Activated CD4-positive, alpha-beta T cell treated with anti-CD3 and anti-CD28 coated beads, Interleukin-2, amount 10 ng/mL, durations not matched to agents 7 days and 5 days (primary cell): ENCODE results near the gene TRMT11. TPM values are rescaled to one million over a fixed set of nuclear protein-coding genes. Genes with fewer than 3 reads are reported as not detected.

Experiments used
- CTCF ChIA-PET: fragments of 350-600 bp; sonication (Branson Sonifier 250); formaldehyde crosslinking; loops from one replicate; lab custom pipeline; 2021; ENCODE audit warnings: antibody characterized with exemption; lab: Charles Lee
- POLR2A ChIA-PET: fragments of 350-600 bp; sonication (Branson Sonifier 250); formaldehyde crosslinking; loops from one replicate; lab custom pipeline; 2021; ENCODE audit warnings: antibody characterized with exemption; lab: Charles Lee
- DNase-seq: peaks from one replicate; pipeline ENCODE4 v3.0.0-alpha.2; 2020
- H3K27ac Mint-ChIP-seq: one replicate; pipeline ENCODE4 v1.8.0; 2021; ENCODE audit warnings: mild to moderate bottlenecking, moderate library complexity, mixed read lengths
- H3K27me3 Mint-ChIP-seq: one replicate; pipeline ENCODE4 v1.8.0; 2021; ENCODE audit warnings: mixed read lengths
- H3K36me3 Mint-ChIP-seq: one replicate; pipeline ENCODE4 v1.8.0; 2021; ENCODE audit warnings: low read depth, mixed read lengths
- H3K4me1 Mint-ChIP-seq: one replicate; pipeline ENCODE4 v1.8.0; 2021; ENCODE audit warnings: mixed read lengths
- H3K4me3 Mint-ChIP-seq: one replicate; pipeline ENCODE4 v1.8.0; 2021; ENCODE audit warnings: mild to moderate bottlenecking, moderate library complexity, mixed read lengths
- H3K9me3 Mint-ChIP-seq: one replicate; pipeline ENCODE4 v1.8.0; 2021; ENCODE audit warnings: mixed read lengths
- total RNA-seq, 2 experiments: library from RNA; stranded (reverse); gene quantifications; one replicate each; pipeline ENCODE4 v1.2.3, GENCODE V29; 2021

Gene TRMT11
- total RNA-seq, 2 experiments from 2014 or later = 15.1 to 16.3 TPM

- Mint-ChIP-seq H3K27ac (no peak overlapping the region), H3K9me3 (no peaks in the 10 kb centered on the region), H3K27me3 (no peaks in the 10 kb centered on the region), H3K4me1 (peaks cover 5% of the 10 kb centered on the region), H3K36me3 (peaks cover 5% of the 10 kb centered on the region), H3K4me3 (no peak overlapping the region)
- POLR2A ChIA-PET = no interaction called here
- CTCF ChIA-PET = no interaction called here
- DNase-seq = no peak
Measured at GRCh38 chr6:125983246-125983945, 2.9 kb upstream of the TRMT11 start.

GRCh38 chr6:125984311-125984710, 2.0 kb upstream of the TRMT11 start:
- H3K36me3 Mint-ChIP-seq = no peaks in the 10 kb centered on the region
- no peak for DNase-seq
- ChIA-PET CTCF (no interaction called here), POLR2A (no interaction called here)
- H3K27me3 Mint-ChIP-seq = no peaks in the 10 kb centered on the region
- H3K9me3 Mint-ChIP-seq = no peaks in the 10 kb centered on the region
- H3K27ac Mint-ChIP-seq = no peak overlapping the region
- no peak overlapping the region for H3K4me3 Mint-ChIP-seq
- peaks cover 7% of the 10 kb centered on the region for H3K4me1 Mint-ChIP-seq

GRCh38 chr6:125985522-125985921, 818 bp upstream of the TRMT11 start:
- no peak for DNase-seq
- Mint-ChIP-seq H3K4me3 (no peak overlapping the region), H3K27ac (no peak overlapping the region), H3K9me3 (no peaks in the 10 kb centered on the region), H3K27me3 (no peaks in the 10 kb centered on the region), H3K36me3 (no peaks in the 10 kb centered on the region), H3K4me1 (peaks cover 15% of the 10 kb centered on the region)
- POLR2A ChIA-PET = no interaction called here
- CTCF ChIA-PET = interaction anchor here (0.6 to 2.4 kb wide), 4 partner anchors 9 to 187 kb away, joined by 3 to 13 read pairs (median 8); partner anchors contain the start of gene HINT3

DNA sequence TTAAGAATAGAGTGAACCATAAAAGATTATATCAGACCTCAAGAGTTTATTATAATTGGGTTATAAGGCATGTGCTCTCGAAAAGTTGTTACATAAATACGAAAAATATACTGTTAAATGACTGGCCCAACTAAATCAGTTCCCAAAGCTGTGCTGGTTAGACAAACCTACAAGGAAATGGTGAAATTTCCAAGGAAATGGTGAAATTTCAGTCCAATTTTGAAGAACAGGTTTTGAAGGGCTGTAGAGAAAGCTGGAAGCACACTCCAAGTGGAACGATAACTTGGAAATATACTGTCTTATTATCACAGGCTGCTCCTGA, 400 bp upstream of the TRMT11 start:
- H3K36me3 Mint-ChIP-seq = no peaks in the 10 kb centered on the region
- POLR2A ChIA-PET = interaction anchor here (0.5 to 1.5 kb wide), 4 partner anchors 12 to 205 kb away, joined by 3 to 9 read pairs (median 6); no protein-coding TSS in a partner anchor
- no peaks in the 10 kb centered on the region for H3K27me3 Mint-ChIP-seq
- CTCF ChIA-PET = interaction anchor here (0.6 to 2.4 kb wide), 9 partner anchors 8 to 186 kb away, joined by 3 to 13 read pairs (median 3); partner anchors contain the start of gene HINT3
- no peak overlapping the region for H3K4me3 Mint-ChIP-seq
- H3K4me1 Mint-ChIP-seq = peaks cover 15% of the 10 kb centered on the region
- DNase-seq = no peak
- no peaks in the 10 kb centered on the region for H3K9me3 Mint-ChIP-seq
- H3K27ac Mint-ChIP-seq = no peak overlapping the region

DNA sequence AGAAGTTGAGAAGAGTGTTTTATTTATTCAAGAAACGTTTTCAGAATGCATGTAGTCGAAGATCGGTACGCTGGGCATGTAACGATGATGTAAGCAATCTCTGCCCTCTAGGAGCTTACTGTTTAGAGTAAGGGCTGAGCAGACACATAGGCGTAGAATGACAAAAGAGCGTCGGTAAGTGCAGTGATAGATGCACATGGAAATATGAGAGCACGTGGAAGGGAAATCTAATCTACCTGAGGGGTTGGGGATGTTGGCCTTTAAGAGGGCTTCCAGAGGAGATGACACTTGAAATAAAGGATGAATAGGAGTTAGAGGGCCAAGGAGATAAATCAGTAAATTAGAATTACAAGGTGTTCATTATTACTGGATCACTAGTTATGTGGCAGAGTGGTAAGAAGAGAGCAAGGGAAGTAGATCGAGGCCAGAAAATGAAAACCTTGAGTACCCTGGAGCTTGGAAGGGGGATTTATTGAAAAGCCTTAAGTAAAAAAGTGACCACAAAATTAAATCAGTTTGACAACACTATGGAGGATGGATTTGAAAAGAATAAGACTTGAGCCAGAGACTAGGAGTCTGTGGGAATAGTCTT, 782 bp downstream of the TRMT11 start:
- peaks cover 16% of the 10 kb centered on the region for H3K4me1 Mint-ChIP-seq
- no peaks in the 10 kb centered on the region for H3K36me3 Mint-ChIP-seq
- POLR2A ChIA-PET = interaction anchor here (0.5 to 1.5 kb wide), 3 partner anchors 8 to 206 kb away, joined by 3 to 9 read pairs (median 4); no protein-coding TSS in a partner anchor
- H3K27me3 Mint-ChIP-seq = no peaks in the 10 kb centered on the region
- no peak overlapping the region for H3K27ac Mint-ChIP-seq
- H3K9me3 Mint-ChIP-seq = no peaks in the 10 kb centered on the region
- no peak overlapping the region for H3K4me3 Mint-ChIP-seq
- CTCF ChIA-PET = interaction anchor here (1.2 to 2.4 kb wide), 5 partner anchors 9 to 461 kb away, joined by 3 to 13 read pairs (median 11); partner anchors contain the start of gene HINT3
- DNase-seq = no peak

GRCh38 chr6:125988280-125988679, 1.9 kb downstream of the TRMT11 start:
- ChIA-PET CTCF (no interaction called here), POLR2A (no interaction called here)
- Mint-ChIP-seq H3K4me1 (peaks cover 20% of the 10 kb centered on the region), H3K4me3 (no peak overlapping the region), H3K9me3 (no peaks in the 10 kb centered on the region), H3K27ac (no peak overlapping the region), H3K27me3 (no peaks in the 10 kb centered on the region), H3K36me3 (no peaks in the 10 kb centered on the region)
- no peak for DNase-seq

GRCh38 chr6:125989631-125990030, 3.3 kb downstream of the TRMT11 start:
- POLR2A ChIA-PET = no interaction called here
- no peak overlapping the region for H3K27ac Mint-ChIP-seq
- H3K4me1 Mint-ChIP-seq = peaks cover 21% of the 10 kb centered on the region
- CTCF ChIA-PET = no interaction called here
- H3K4me3 Mint-ChIP-seq = no peak overlapping the region
- DNase-seq = no peak
- H3K27me3 Mint-ChIP-seq = no peaks in the 10 kb centered on the region
- H3K9me3 Mint-ChIP-seq = no peaks in the 10 kb centered on the region
- H3K36me3 Mint-ChIP-seq = no peaks in the 10 kb centered on the region

GRCh38 chr6:125991653-125992052, 5.3 kb downstream of the TRMT11 start:
- Mint-ChIP-seq H3K4me1 (peaks cover 25% of the 10 kb centered on the region), H3K36me3 (no peaks in the 10 kb centered on the region), H3K27me3 (no peaks in the 10 kb centered on the region), H3K9me3 (no peaks in the 10 kb centered on the region), H3K4me3 (no peak overlapping the region), H3K27ac (no peak overlapping the region)
- DNase-seq = no peak
- ChIA-PET CTCF (interaction anchor here (0.7 to 2.0 kb wide), 3 partner anchors 9 to 676 kb away, joined by 4 to 5 read pairs (median 4); no protein-coding TSS in a partner anchor), POLR2A (interaction anchor here (0.6 kb wide), 1 partner anchor 45 kb away, joined by 5 read pairs; no protein-coding TSS in a partner anchor)

DNA sequence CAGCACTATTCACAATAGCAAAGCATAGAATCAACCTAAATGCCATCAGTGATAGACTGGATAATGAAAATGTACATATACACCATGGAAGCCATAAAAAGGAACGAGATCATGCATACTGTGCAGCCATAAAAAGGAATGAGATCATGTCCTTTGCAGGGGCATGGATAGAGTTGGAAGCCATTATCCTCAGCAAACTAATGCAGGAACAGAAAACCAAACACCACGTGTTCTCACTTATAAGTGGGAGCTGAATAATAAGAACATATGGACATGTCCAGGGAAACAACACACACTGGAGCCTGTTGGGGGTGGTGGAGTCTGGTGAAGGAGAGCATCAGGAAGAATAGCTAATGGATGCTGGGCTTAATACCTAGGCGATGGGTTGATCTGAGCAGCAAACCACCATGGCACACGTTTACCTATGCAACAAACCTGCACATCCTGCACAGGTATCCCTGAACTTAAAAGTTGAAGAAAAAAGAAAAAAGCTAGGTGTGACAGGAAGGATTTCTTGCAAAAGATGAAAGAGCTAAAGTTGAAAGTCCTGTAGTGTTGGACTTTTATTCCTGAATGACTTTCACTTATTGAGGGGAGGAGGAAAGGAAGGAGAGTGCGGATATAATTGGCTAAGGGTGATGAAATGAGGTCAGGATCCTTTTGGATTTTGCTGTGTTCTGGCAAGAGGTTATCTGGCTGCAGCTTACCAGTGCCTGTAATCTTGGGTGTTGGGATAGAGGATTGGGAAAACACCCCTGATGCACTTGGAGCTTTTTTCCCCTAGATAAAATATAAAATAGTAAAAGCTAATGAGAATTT, 8.5 kb downstream of the TRMT11 start:
- H3K27me3 Mint-ChIP-seq = no peaks in the 10 kb centered on the region
- H3K4me1 Mint-ChIP-seq = peaks cover 18% of the 10 kb centered on the region
- H3K9me3 Mint-ChIP-seq = no peaks in the 10 kb centered on the region
- ChIA-PET POLR2A (interaction anchor here (0.7 kb wide), 2 partner anchors 8 to 38 kb away, joined by 3 to 4 read pairs; partner anchors contain the start of gene HINT3), CTCF (interaction anchor here (0.7 to 2.1 kb wide), 8 partner anchors 8 to 207 kb away, joined by 3 to 7 read pairs (median 4); partner anchors contain the start of gene HINT3)
- no peak for DNase-seq
- H3K27ac Mint-ChIP-seq = no peak overlapping the region
- H3K4me3 Mint-ChIP-seq = no peak overlapping the region
- H3K36me3 Mint-ChIP-seq = peaks cover 14% of the 10 kb centered on the region

GRCh38 chr6:125995972-125996580, 9.7 kb downstream of the TRMT11 start:
- no peaks in the 10 kb centered on the region for H3K27me3 Mint-ChIP-seq
- POLR2A ChIA-PET = no interaction called here

GRCh38 chr6:126002755-126003679, 16.7 kb downstream of the TRMT11 start:
- Mint-ChIP-seq H3K9me3 (peaks cover 3% of the 10 kb centered on the region), H3K36me3 (peaks cover 34% of the 10 kb centered on the region), H3K4me3 (peak overlapping the region; percentile 4), H3K4me1 (peaks cover 18% of the 10 kb centered on the region), H3K27me3 (no peaks in the 10 kb centered on the region), H3K27ac (peak overlapping the region; percentile 38)
- DNase-seq = no peak
- ChIA-PET CTCF (interaction anchor here (0.5 to 1.6 kb wide), 5 partner anchors 9 to 401 kb away, joined by 3 to 5 read pairs (median 3); partner anchors contain the start of genes HINT3 and TRMT11), POLR2A (interaction anchor here (0.6 kb wide), 1 partner anchor 16 kb away, joined by 3 read pairs; no protein-coding TSS in a partner anchor)

More at GRCh38 chr6:125995972-125996580, 9.7 kb downstream of the TRMT11 start:
- peak overlapping the region; percentile 63 for H3K4me3 Mint-ChIP-seq
- H3K36me3 Mint-ChIP-seq = peaks cover 20% of the 10 kb centered on the region
- no peaks in the 10 kb centered on the region for H3K9me3 Mint-ChIP-seq
- H3K4me1 Mint-ChIP-seq = peaks cover 15% of the 10 kb centered on the region
- CTCF ChIA-PET = interaction anchor here (1.0 to 2.1 kb wide), 6 partner anchors 8 to 208 kb away, joined by 3 to 11 read pairs (median 6); partner anchors contain the start of genes HINT3 and TRMT11
- peak overlapping the region; percentile 43 for H3K27ac Mint-ChIP-seq
- DNase-seq = peak; percentile 74
